Epithelial cell of esophagus (primary cell): ENCODE results near the gene TMEM92.

Source experiments
- DNase-seq: peaks from one replicate; pipeline ENCODE4 v3.0.0; 2010; ENCODE audit warnings: low read depth
- H3K4me3 ChIP-seq: 2 replicates; pipeline ENCODE4 v1.5.1; 2011; ENCODE audit warnings: mild to moderate bottlenecking, low read length, control low read depth
- TF ChIP-seq, protein P1 (sequence below): IDR thresholded peaks from 2 replicates; pipeline ENCODE4 v1.5.1; 2011; ENCODE audit warnings: low read depth, mild to moderate bottlenecking, low read length, control low read depth, inconsistent platforms; ENCODE audit not compliant: insufficient read depth; ENCODE audit errors: missing control alignments

TMEM92 gene

DNA sequence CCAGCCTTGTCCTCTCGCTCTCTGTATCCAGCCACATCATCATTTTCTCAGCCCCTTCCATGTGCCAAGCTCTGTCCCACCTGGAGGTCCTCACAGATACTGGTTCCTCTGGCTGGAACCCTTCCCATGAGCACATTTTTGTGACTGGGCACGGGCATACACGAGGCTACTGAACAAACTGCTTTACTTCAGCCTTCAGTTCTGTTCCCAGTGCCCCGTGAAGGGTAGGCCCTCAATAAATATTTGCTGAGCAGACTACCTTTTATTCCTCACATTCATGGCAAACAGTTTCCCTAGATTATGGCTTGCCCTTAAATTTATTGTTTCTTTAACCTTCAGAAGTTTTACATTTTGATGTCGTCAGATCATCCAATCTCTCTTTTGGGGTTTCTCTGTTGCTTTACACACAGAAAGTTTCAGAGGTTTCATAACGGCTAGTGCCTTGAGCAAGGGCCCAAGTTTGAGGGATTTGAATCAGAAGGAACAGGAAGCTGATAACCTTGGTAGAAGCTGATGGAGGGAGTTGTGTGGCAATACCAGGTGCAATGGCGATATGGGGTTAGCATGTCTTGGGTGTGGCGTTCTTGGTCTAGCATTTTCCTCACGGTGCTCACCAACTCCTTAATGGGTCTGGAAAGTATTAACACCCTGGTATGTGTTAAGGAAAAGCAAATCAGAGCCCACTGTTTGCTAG is 27.8 kb downstream of the TMEM92 start:
- DNase-seq: no peak
- TF ChIP-seq, protein P1, sequence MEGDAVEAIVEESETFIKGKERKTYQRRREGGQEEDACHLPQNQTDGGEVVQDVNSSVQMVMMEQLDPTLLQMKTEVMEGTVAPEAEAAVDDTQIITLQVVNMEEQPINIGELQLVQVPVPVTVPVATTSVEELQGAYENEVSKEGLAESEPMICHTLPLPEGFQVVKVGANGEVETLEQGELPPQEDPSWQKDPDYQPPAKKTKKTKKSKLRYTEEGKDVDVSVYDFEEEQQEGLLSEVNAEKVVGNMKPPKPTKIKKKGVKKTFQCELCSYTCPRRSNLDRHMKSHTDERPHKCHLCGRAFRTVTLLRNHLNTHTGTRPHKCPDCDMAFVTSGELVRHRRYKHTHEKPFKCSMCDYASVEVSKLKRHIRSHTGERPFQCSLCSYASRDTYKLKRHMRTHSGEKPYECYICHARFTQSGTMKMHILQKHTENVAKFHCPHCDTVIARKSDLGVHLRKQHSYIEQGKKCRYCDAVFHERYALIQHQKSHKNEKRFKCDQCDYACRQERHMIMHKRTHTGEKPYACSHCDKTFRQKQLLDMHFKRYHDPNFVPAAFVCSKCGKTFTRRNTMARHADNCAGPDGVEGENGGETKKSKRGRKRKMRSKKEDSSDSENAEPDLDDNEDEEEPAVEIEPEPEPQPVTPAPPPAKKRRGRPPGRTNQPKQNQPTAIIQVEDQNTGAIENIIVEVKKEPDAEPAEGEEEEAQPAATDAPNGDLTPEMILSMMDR: no peak
- no peak overlapping the region for H3K4me3 ChIP-seq

- no peak for DNase-seq
- TF ChIP-seq, protein P1: no peak
- H3K4me3 ChIP-seq: no peak overlapping the region
Observed at GRCh38 chr17:50303051-50303450, 28.8 kb downstream of the TMEM92 start.

GRCh38 chr17:50303596-50303995 is 29.3 kb downstream of the TMEM92 start:
- DNase-seq: no peak
- TF ChIP-seq, protein P1: no peak
- no peak overlapping the region for H3K4me3 ChIP-seq

DNA sequence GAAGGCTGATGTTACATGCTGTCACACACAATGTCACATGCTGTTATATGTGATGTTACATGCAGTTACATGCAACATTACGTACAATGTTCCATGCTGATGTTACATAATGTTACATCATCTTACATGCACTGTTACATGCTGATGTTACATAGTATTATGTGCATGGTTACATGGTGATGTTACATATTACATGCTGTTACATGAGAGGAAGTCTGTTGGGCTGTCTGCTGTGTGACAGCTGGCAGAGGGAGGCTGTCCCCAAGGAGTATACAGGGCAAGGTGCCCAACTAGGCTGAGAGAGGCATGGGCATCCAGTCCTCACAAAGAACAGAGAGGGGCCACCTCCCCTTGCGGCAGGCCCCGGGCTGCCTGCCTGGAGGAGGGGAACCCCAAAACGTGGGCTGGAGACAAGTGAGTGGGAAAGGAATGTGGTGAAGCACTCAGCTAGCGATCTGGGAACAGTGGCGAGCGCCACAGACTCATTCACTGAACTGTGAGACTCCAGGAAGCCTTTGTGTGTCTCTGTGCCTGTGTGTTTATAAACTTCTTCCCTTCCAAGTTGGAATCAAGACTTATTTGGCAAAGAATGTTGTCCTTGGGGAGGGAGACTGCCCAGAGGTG is 30.6 kb downstream of the TMEM92 start:
- no peak overlapping the region for H3K4me3 ChIP-seq
- TF ChIP-seq, protein P1: no peak
- no peak for DNase-seq

- TF ChIP-seq, protein P1: no peak
- H3K4me3 ChIP-seq: no peak overlapping the region
- DNase-seq: no peak
Observed at GRCh38 chr17:50307654-50308053, 33.4 kb downstream of the TMEM92 start.

DNA sequence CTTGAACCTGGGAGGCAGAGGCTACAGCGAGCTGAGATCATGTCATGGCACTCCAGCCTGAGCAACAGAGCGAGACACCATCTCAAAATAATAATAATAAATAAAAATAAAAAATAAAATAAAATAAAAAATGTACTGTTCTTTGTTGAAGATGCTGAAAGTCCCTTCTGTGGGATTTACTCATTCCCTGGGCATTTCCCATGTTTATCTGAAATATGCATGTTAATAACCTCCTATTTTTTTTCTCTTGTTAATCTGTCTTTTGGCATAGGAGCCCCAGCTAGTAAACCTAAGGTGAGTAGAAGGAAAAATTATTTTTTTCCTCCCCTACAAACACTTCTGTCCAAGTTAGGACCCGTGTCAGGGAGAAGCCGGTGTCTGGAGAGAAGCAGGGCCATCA is 34.4 kb downstream of the TMEM92 start:
- TF ChIP-seq, protein P1: no peak
- no peak for DNase-seq
- no peak overlapping the region for H3K4me3 ChIP-seq

DNA sequence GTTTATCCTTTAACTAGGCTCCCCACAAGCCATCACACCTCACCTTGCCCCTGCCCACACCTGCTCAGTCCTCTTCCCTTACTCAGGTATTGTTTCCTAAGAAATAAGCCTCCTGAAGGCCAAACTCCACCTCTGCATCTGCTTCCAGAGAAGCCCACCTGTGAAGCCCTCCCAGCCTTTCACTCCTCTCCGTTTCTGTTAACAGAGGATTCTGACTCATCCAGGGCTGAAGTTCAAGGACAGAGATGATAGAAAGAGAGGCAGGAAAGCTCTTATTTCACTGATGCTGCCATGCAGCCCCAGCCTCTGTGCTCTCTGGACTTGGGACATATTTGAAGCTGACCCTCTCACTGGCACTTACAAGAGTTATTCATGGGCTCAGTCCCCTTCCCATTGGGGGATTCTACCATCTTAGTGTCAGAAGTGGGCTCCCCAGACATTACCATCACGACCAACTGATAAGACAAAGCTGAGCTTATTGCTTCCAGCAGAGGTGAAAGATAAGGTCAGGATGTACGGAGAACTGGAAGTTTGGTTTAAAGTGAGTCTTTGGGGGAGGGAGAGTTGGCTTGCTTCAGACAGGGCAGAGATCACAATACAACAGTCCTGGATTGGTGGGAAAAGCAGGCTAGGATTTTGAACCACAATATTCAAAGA is 36.3 kb downstream of the TMEM92 start:
- DNase-seq: no peak
- H3K4me3 ChIP-seq: no peak overlapping the region
- TF ChIP-seq, protein P1: no peak
